K562 (cell line): ENCODE results near the gene XRCC3. TPM values are rescaled to one million over a fixed set of nuclear protein-coding genes. Genes with fewer than 3 reads are reported as not detected.
A peak's percentile ranks its signal among the peaks of the same experiment; 100 is the strongest.

Experiments used
- ATAC-seq: fragments of 200-7000 bp; cut with Tn5 transposase; 3 replicates; pipeline ENCODE4 v1.9.1; 2020; ENCODE audit warnings: moderate library complexity
- BruUV-seq: library from RNA; stranded (reverse); fragments of 400-500 nt; replicated peaks from 2 replicates; lab custom pipeline; 2021; lab: Mats Ljungman, UMichigan
- CTCF ChIA-PET: fragments of 300-600 bp; formaldehyde crosslinking; extraction: SDS; loops from one replicate; lab custom pipeline; 2021; ENCODE audit warnings: low intra/inter-chr PET ratio; lab: Yijun Ruan, JAX
- POLR2A ChIA-PET: fragments of 300-600, 350-650 bp; sonication (Branson Sonifier 250); formaldehyde crosslinking; extraction: SDS; loops from one replicate; lab custom pipeline; 2021; ENCODE audit warnings: antibody characterized with exemption, inconsistent platforms; lab: Yijun Ruan, JAX
- DNase-seq, 4 experiments: peaks; one replicate each; pipeline versions ENCODE4 v3.0.0 to v3.0.0-alpha.2; 2011 to 2018; ENCODE audit warnings: low spot score in 3 of 4, mixed read lengths in 3 of 4; ENCODE audit errors: extremely low read depth in 1 of 4
- FAIRE-seq: peaks from 2 replicates; lab custom pipeline; 2011; peaks lifted over from hg19 to GRCh38; lab: Jason Lieb, UNC
- H2AFZ ChIP-seq: 2 replicates; pipeline ENCODE4 v1.6.0; 2011; ENCODE audit warnings: low read depth, low read length, control low read depth, inconsistent platforms
- H3K27ac ChIP-seq: fragments of 200-600 bp; 3 replicates; pipeline ENCODE4 v1.8.0; 2011; ENCODE audit warnings: low read depth, mild to moderate bottlenecking, control low read depth, inconsistent platforms, low read length, moderate library complexity, mixed read lengths; ENCODE audit errors: extremely low read depth
- H3K27me3 ChIP-seq, 2 experiments: fragments of 300-600 bp in 1 of 2; 2 replicates in 1 of 2; 3 replicates in 1 of 2; pipeline versions ENCODE4 v1.6.0 to v1.8.0; 2011; ENCODE audit warnings: inconsistent platforms in 2 of 2, low read length in 2 of 2, mild to moderate bottlenecking in 1 of 2, mixed read lengths in 1 of 2, moderate library complexity in 1 of 2; ENCODE audit not compliant: control insufficient read depth in 2 of 2, insufficient read depth in 2 of 2
- H3K36me3 ChIP-seq: fragments of 300-600 bp; 3 replicates; pipeline ENCODE4 v1.8.0; 2011; ENCODE audit warnings: mild to moderate bottlenecking, low read length, inconsistent platforms; ENCODE audit not compliant: control insufficient read depth, insufficient read depth
- H3K4me1 ChIP-seq, 2 experiments: fragments of 200-600 bp in 1 of 2; replicated peaks in 1 of 2; 2 replicates in 1 of 2; 3 replicates in 1 of 2; pipeline versions ENCODE4 v1.5.1 to v1.8.0; 2011; ENCODE audit warnings: inconsistent platforms in 2 of 2, low read length in 2 of 2, mild to moderate bottlenecking in 1 of 2, mixed read lengths in 1 of 2, moderate library complexity in 1 of 2; ENCODE audit not compliant: control insufficient read depth in 2 of 2, insufficient read depth in 2 of 2
- H3K4me2 ChIP-seq: 2 replicates; pipeline ENCODE4 v1.6.1; 2011; ENCODE audit warnings: low read length, control low read depth, inconsistent platforms, mixed read lengths; ENCODE audit not compliant: insufficient read depth
- H3K4me3 ChIP-seq: fragments of 200-600 bp; sonication (generic), shearing (Covaris generic); 2 replicates; pipeline ENCODE4 v1.5.1; 2016; ENCODE audit warnings: control low read depth, inconsistent platforms
- H3K79me2 ChIP-seq: fragments of 200-600 bp; 3 replicates; pipeline ENCODE4 v1.8.0; 2011; ENCODE audit warnings: low read length, inconsistent platforms; ENCODE audit not compliant: control insufficient read depth, insufficient read depth
- H3K9ac ChIP-seq, 2 experiments: 2 replicates each; pipeline versions ENCODE4 v1.6.0 to v1.6.1; 2011; ENCODE audit warnings: low read depth in 2 of 2, low read length in 2 of 2, control low read depth in 1 of 2, inconsistent platforms in 1 of 2, mild to moderate bottlenecking in 1 of 2, mixed read lengths in 1 of 2; ENCODE audit not compliant: insufficient read depth in 1 of 2
- H3K9me1 ChIP-seq: one replicate; pipeline ENCODE4 v1.6.0; 2011; ENCODE audit warnings: inconsistent platforms, mild to moderate bottlenecking, low read length, moderate library complexity; ENCODE audit not compliant: control insufficient read depth, insufficient read depth
- H3K9me3 ChIP-seq: replicated peaks from 2 replicates; pipeline ENCODE4 v1.5.1; 2011; ENCODE audit warnings: low read depth, low read length, inconsistent platforms; ENCODE audit not compliant: control insufficient read depth, insufficient read depth
- H4K20me1 ChIP-seq: replicated peaks from 2 replicates; pipeline ENCODE4 v1.6.1; 2011; ENCODE audit warnings: low read length, inconsistent platforms, mixed read lengths; ENCODE audit not compliant: control insufficient read depth, insufficient read depth
- E2F6 ChIP-seq, 2 experiments: IDR thresholded peaks; 2 replicates each; pipeline ENCODE4 v1.6.1; 2011; ENCODE audit warnings: borderline replicate concordance in 1 of 2, control low read depth in 1 of 2, low read depth in 1 of 2, low read length in 1 of 2, mild to moderate bottlenecking in 1 of 2, mixed read lengths in 1 of 2, moderate library complexity in 1 of 2; ENCODE audit not compliant: insufficient read depth in 1 of 2, insufficient read length in 1 of 2, poor library complexity in 1 of 2, severe bottlenecking in 1 of 2; ENCODE audit errors: extremely low read depth in 1 of 2
- EZH2 ChIP-seq: IDR thresholded peaks from 2 replicates; pipeline ENCODE4 v1.6.1; 2012; ENCODE audit warnings: low read depth, mild to moderate bottlenecking, inconsistent platforms, low read length, borderline replicate concordance
- MCM5 ChIP-seq: fragments of 450-650 bp; IDR thresholded peaks from 2 replicates; pipeline ENCODE4 v1.6.1; 2016; ENCODE audit warnings: low read depth
- POLR2AphosphoS5 ChIP-seq: IDR thresholded peaks from 2 replicates; pipeline ENCODE4 v1.6.1; 2011; ENCODE audit warnings: mild to moderate bottlenecking, low read depth, low read length, moderate library complexity; ENCODE audit not compliant: control insufficient read depth, insufficient read depth
- SMARCA4 ChIP-seq: fragments of 450-650 bp; IDR thresholded peaks from 2 replicates; pipeline ENCODE4 v1.6.1; 2016
- SPI1 ChIP-seq: IDR thresholded peaks from 2 replicates; pipeline ENCODE4 v1.6.1; 2011; ENCODE audit warnings: low read depth, low read length, control low read depth, borderline replicate concordance
- TEAD2 ChIP-seq: fragments of 450-650 bp; IDR thresholded peaks from 2 replicates; pipeline ENCODE4 v1.6.1; 2016; ENCODE audit warnings: missing genetic modification characterization, control low read depth, missing compliant biosample characterization
- TFAM ChIP-seq: fragments of 250-450 bp; sonication (Bioruptor Pico); conservative IDR thresholded peaks from 2 replicates; pipeline ENCODE4 v1.5.0; 2021; ENCODE audit warnings: mild to moderate bottlenecking, moderate library complexity
- ZNF134 ChIP-seq: fragments of 250-450 bp; sonication (Bioruptor Pico); conservative IDR thresholded peaks from 2 replicates; pipeline ENCODE4 v1.4.0; 2020
- ZNF174 ChIP-seq: fragments of 250-450 bp; sonication (Bioruptor Pico); IDR thresholded peaks from 2 replicates; pipeline ENCODE4 v1.4.0; 2020; ENCODE audit warnings: mild to moderate bottlenecking
- ZNF561 ChIP-seq: fragments of 450-650 bp; formaldehyde crosslinking; conservative IDR thresholded peaks from 2 replicates; pipeline ENCODE4 v1.4.0; 2020; ENCODE audit warnings: mild to moderate bottlenecking, moderate library complexity
- WGBS: fragments of 100-300 bp; shearing (Covaris generic); methylation state at CpG from one replicate; pipeline ENCODE4 v1.1.6; 2016; ENCODE audit warnings: low coverage, mixed read lengths; ENCODE audit not compliant: insufficient coverage; ENCODE audit errors: missing lambda C conversion rate; 5-methylcytosine and 5-hydroxymethylcytosine counted together
- in situ Hi-C: fragments of 300-500 bp; cut with MboI; formaldehyde crosslinking; loops from 4 replicates; pipeline ENCODE4 v1.15.0; 2018; ENCODE audit warnings: inconsistent platforms, mixed read lengths
- intact Hi-C: fragments of 100-400 bp; cut with micrococcal nuclease; formaldehyde crosslinking; loops from 2 replicates; pipeline ENCODE4 v1.14.2; 2022
- polyA plus RNA-seq, 8 experiments: library from polyadenylated mRNA; depleted of rRNA in 4 of 8; stranded (reverse) in 5 of 8; unstranded in 3 of 8; fragments of >200 nt; fragmentation: Nextera tagmentation in 2 of 8; fragmentation: Illumina TruSeq in 1 of 8; extraction: Ambion mirVana in 2 of 8; extraction: Trizol in 1 of 8; gene quantifications; 2 replicates each; pipeline versions ENCODE4 v1.2.1 to v1.2.3, GENCODE V29; 2011 to 2014; ENCODE audit warnings: inconsistent platforms in 1 of 8, missing spikeins in 1 of 8
- total RNA-seq, 7 experiments: library from RNA; depleted of rRNA in 6 of 7; stranded (reverse); fragments of >200 nt in 6 of 7; fragmentation: Illumina TruSeq in 2 of 7; extraction: Trizol in 2 of 7; gene quantifications; 2 replicates each; pipeline versions ENCODE4 v1.2.1 to v1.2.3, GENCODE V29; 2011 to 2021; ENCODE audit warnings: low replicate concordance in 1 of 7
- TF ChIP-seq, protein P1 (sequence below): fragments of 200-400 bp; formaldehyde crosslinking; IDR thresholded peaks from 2 replicates; pipeline ENCODE4 v1.6.1; 2017; ENCODE audit warnings: mild to moderate bottlenecking, low read depth, low read length, moderate library complexity

Gene XRCC3
- total and polyA plus RNA-seq, 9 of the 15 experiments (the other 6 are each of a cell fraction or from before 2014, with no cell fraction given), result 0.34 to 59.3 (median 30.3) TPM

DNA sequence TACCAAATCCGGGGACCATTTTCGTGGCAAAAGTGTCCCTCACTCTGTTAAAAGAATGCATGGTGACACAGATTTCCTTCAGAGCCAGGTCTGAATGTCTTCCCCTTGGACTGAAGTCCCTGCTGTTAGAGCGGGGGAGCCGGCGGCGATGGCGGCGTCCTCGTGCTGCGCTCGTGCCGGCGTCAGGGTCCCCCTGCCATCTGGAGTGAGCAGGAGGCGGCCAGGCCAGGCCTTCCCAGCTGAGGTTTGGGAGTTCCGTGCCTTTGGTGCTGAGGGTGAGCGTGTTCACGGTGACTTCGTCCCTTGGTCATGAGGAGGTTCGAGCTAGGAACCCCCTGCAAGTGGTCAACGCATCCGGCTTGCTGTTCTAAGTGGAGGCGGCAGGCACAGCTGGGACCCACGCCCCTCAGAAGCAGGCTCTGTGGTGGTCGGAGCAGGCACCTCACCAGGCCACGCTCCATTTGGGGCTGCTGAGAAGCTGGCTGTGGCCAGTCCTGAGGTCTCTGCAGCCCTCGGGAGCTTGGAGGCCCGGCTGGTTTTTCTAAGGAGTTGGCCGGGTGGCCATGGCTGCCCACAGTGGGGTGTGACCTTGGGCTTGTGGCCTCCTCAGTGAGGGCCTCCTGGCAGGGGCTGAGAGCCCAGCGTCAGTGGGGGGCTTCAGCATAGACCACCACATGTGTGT is 9.9 kb upstream of the XRCC3 start:
- H2AFZ ChIP-seq, result no peak overlapping the region
- FAIRE-seq, result no peak
- CTCF ChIA-PET, result no interaction called here

More for the DNA sequence above, 9.9 kb upstream of the XRCC3 start:
- H3K4me2 ChIP-seq, result no peak overlapping the region
- no peak for TF ChIP-seq TFAM (CRISPR knock-in tag)
- TF ChIP-seq MCM5, result no peak
- TF ChIP-seq ZNF134, result no peak
- TF ChIP-seq POLR2AphosphoS5, result no peak
- TF ChIP-seq ZNF561 (CRISPR knock-in tag), result no peak
- TF ChIP-seq SPI1, result no peak
- no peak for TF ChIP-seq E2F6 (IDR thresholded peaks at IDR 0.05; ENCODE audit: borderline replicate concordance in 1 of 2, extremely low read depth in 1 of 2, insufficient read depth in 1 of 2, insufficient read length in 1 of 2, low read depth in 1 of 2, low read length in 1 of 2, poor library complexity in 1 of 2, severe bottlenecking in 1 of 2)
- TF ChIP-seq ZNF174 (CRISPR knock-in tag), result no peak
- no peak for TF ChIP-seq EZH2
- no peak for TF ChIP-seq TEAD2 (tag)
- TF ChIP-seq, protein P1, sequence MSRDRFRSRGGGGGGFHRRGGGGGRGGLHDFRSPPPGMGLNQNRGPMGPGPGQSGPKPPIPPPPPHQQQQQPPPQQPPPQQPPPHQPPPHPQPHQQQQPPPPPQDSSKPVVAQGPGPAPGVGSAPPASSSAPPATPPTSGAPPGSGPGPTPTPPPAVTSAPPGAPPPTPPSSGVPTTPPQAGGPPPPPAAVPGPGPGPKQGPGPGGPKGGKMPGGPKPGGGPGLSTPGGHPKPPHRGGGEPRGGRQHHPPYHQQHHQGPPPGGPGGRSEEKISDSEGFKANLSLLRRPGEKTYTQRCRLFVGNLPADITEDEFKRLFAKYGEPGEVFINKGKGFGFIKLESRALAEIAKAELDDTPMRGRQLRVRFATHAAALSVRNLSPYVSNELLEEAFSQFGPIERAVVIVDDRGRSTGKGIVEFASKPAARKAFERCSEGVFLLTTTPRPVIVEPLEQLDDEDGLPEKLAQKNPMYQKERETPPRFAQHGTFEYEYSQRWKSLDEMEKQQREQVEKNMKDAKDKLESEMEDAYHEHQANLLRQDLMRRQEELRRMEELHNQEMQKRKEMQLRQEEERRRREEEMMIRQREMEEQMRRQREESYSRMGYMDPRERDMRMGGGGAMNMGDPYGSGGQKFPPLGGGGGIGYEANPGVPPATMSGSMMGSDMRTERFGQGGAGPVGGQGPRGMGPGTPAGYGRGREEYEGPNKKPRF, result no peak
- TF ChIP-seq SMARCA4, result no peak
- in situ Hi-C loops (no loop called here), intact Hi-C loops (no loop called here)
- H3K79me2 ChIP-seq, result peaks cover 46% of the 10 kb centered on the region
- peaks cover 5 to 45% of the 10 kb centered on the region in 2 experiments; a peak in 4 of 5 replicates for H3K4me1 ChIP-seq
- no peak for DNase-seq
- no peak overlapping the region for H3K4me3 ChIP-seq
- no peaks in the 10 kb centered on the region for H3K9me1 ChIP-seq
- no peak for ATAC-seq
- H3K9ac ChIP-seq, result peak overlapping the region in 1 of 2 experiments; percentile 35; a peak in 1 of 4 replicates
- H3K27ac ChIP-seq, result no peak overlapping the region
- H4K20me1 ChIP-seq, result no peaks in the 10 kb centered on the region
- no TSS peak for BruUV-seq
- peaks cover 44% of the 10 kb centered on the region; the same call in 1 of the 3 replicates for H3K36me3 ChIP-seq
- POLR2A ChIA-PET, result interaction anchor here (0.5 to 1.8 kb wide), 3 partner anchors 10 to 23 kb away, joined by 3 to 6 read pairs (median 4); partner anchors contain the start of genes XRCC3 and ZFYVE21
- no peaks in the 10 kb centered on the region for H3K9me3 ChIP-seq
- H3K27me3 ChIP-seq, result no peaks in the 10 kb centered on the region
- WGBS, result 95% methylated on average over 18 of the region's 29 CpGs
